B cell (primary cell): ENCODE results near the gene CFAP74. TPM values are rescaled to one million over a fixed set of nuclear protein-coding genes. Genes with fewer than 3 reads are reported as not detected.

Source experiments
- ATAC-seq: fragments of 200-7000 bp; cut with Tn5 transposase; one replicate; pipeline ENCODE4 v1.10.0; 2021; ENCODE audit warnings: low read depth, mild to moderate bottlenecking, moderate number of reproducible peaks, moderate library complexity
- CTCF ChIA-PET: fragments of 350-600 bp; sonication (Branson Sonifier 250); formaldehyde crosslinking; loops from one replicate; lab custom pipeline; 2021; ENCODE audit warnings: antibody characterized with exemption, inconsistent platforms; lab: Charles Lee
- POLR2A ChIA-PET: fragments of 350-600 bp; sonication (Branson Sonifier 250); formaldehyde crosslinking; loops from one replicate; lab custom pipeline; 2021; ENCODE audit warnings: antibody characterized with exemption; lab: Charles Lee
- DNase-seq: peaks from one replicate; pipeline ENCODE4 v3.0.0; 2013
- H2AFZ ChIP-seq: 2 replicates; pipeline ENCODE4 v1.6.1; 2012; ENCODE audit warnings: mild to moderate bottlenecking, low read depth, low read length; ENCODE audit not compliant: insufficient read depth, poor library complexity, severe bottlenecking
- H3K27ac ChIP-seq, 2 donors: 1 replicate in 1 of 2; 2 replicates in 1 of 2; pipeline ENCODE4 v1.5.1; 2012 to 2013; ENCODE audit warnings: low read length in 2 of 2, mild to moderate bottlenecking in 2 of 2, moderate library complexity in 1 of 2
- H3K27me3 ChIP-seq, 4 experiments: fragments of 200-600 bp in 1 of 4; sonication (generic) in 1 of 4; replicated peaks in 1 of 4; 1 replicate in 2 of 4; 2 replicates in 2 of 4; pipeline versions ENCODE4 v1.6.1 to v1.7.0; 2013 to 2016; ENCODE audit warnings: low read length in 3 of 4, mild to moderate bottlenecking in 2 of 4, mixed read lengths in 1 of 4, moderate library complexity in 1 of 4; ENCODE audit not compliant: insufficient read depth in 4 of 4, control insufficient read depth in 3 of 4; ENCODE audit errors: control extremely low read depth in 1 of 4
- H3K36me3 ChIP-seq, 2 experiments: replicated peaks in 1 of 2; 1 replicate in 1 of 2; 2 replicates in 1 of 2; pipeline versions ENCODE4 v1.6.1 to v1.7.1; 2013; ENCODE audit warnings: low read length in 1 of 2; ENCODE audit not compliant: insufficient read depth in 2 of 2, control insufficient read depth in 1 of 2; ENCODE audit errors: control extremely low read depth in 1 of 2, extremely low read depth in 1 of 2
- H3K4me1 ChIP-seq, 2 donors: fragments of 200-600 bp in 1 of 2; sonication (generic) in 1 of 2; 1 replicate in 1 of 2; 2 replicates in 1 of 2; pipeline versions ENCODE4 v1.5.1 to v1.6.1; 2013 to 2017; ENCODE audit warnings: low read length in 2 of 2; ENCODE audit not compliant: control insufficient read depth in 2 of 2, insufficient read depth in 2 of 2
- H3K4me2 ChIP-seq: replicated peaks from 2 replicates; pipeline ENCODE3; 2012; ENCODE audit warnings: mild to moderate bottlenecking, low read depth, low read length; ENCODE audit not compliant: poor library complexity, severe bottlenecking
- H3K4me3 ChIP-seq, 5 experiments: fragments of 200-600 bp in 1 of 5; sonication (generic) in 1 of 5; 1 replicate in 3 of 5; 2 replicates in 2 of 5; pipeline versions ENCODE4 v1.5.1 to v1.7.0; 2011 to 2016; ENCODE audit warnings: low read length in 4 of 5, mild to moderate bottlenecking in 4 of 5, low read depth in 2 of 5, control low read depth in 1 of 5, moderate library complexity in 1 of 5; ENCODE audit not compliant: insufficient read depth in 1 of 5; ENCODE audit errors: control extremely low read depth in 1 of 5, extremely low read depth in 1 of 5
- H3K79me2 ChIP-seq: fragments of 200-600 bp; sonication (generic); one replicate; pipeline ENCODE4 v1.6.0; 2016; ENCODE audit warnings: low read length; ENCODE audit not compliant: control insufficient read depth, insufficient read depth
- H3K9ac ChIP-seq: fragments of 200-600 bp; sonication (generic); 2 replicates; pipeline ENCODE4 v1.6.1; 2017; ENCODE audit warnings: mild to moderate bottlenecking, low read length, moderate library complexity
- H3K9me3 ChIP-seq, 3 donors: one replicate each; pipeline versions ENCODE4 v1.6.1 to v1.7.1; 2013; ENCODE audit warnings: low read length in 2 of 3; ENCODE audit not compliant: control insufficient read depth in 2 of 3, insufficient read depth in 1 of 3; ENCODE audit errors: control extremely low read depth in 1 of 3
- H4K20me1 ChIP-seq: 2 replicates; pipeline ENCODE4 v1.6.0; 2012; ENCODE audit warnings: mild to moderate bottlenecking, low read length; ENCODE audit not compliant: insufficient read depth, control insufficient read depth, poor library complexity, severe bottlenecking
- H3K27ac Mint-ChIP-seq: one replicate; pipeline ENCODE4 v1.8.0; 2021; ENCODE audit warnings: mixed read lengths
- H3K27me3 Mint-ChIP-seq: one replicate; pipeline ENCODE4 v1.8.0; 2021; ENCODE audit warnings: mixed read lengths
- H3K4me1 Mint-ChIP-seq: one replicate; pipeline ENCODE4 v1.8.0; 2021; ENCODE audit warnings: mixed read lengths
- H3K4me3 Mint-ChIP-seq: one replicate; pipeline ENCODE4 v1.8.0; 2021; ENCODE audit warnings: mixed read lengths
- H3K9me3 Mint-ChIP-seq: one replicate; pipeline ENCODE4 v1.8.0; 2022; ENCODE audit warnings: mixed read lengths; ENCODE audit not compliant: insufficient read depth
- CTCF ChIP-seq: fragments of 200-600 bp; IDR thresholded peaks from one replicate; pipeline ENCODE4 v1.8.0; 2022; ENCODE audit warnings: antibody characterized with exemption, mild to moderate bottlenecking
- EZH2 ChIP-seq: IDR thresholded peaks from 2 replicates; pipeline ENCODE4 v1.6.1; 2012; ENCODE audit warnings: borderline replicate concordance, low read depth, mild to moderate bottlenecking, moderate library complexity, low read length; ENCODE audit not compliant: insufficient read depth, poor library complexity, severe bottlenecking
- WGBS: methylation state at CpG from one replicate; pipeline ENCODE4 v1.1.5; 2013; ENCODE audit warnings: missing lambda C conversion rate; ENCODE audit not compliant: insufficient coverage; 5-methylcytosine and 5-hydroxymethylcytosine counted together
- intact Hi-C: fragments of 100-400 bp; cut with micrococcal nuclease; formaldehyde crosslinking; loops from one replicate; pipeline ENCODE4 v1.10.0; 2022
- polyA plus RNA-seq: library from polyadenylated mRNA; depleted of rRNA; stranded (reverse); fragments of >200 nt; gene quantifications from 2 replicates; pipeline ENCODE4 v1.2.3, GENCODE V29; 2012
- total RNA-seq, 2 donors: library from RNA; stranded (reverse); fragments of 120-200 nt in 1 of 2; gene quantifications; 1 replicate in 1 of 2; 2 replicates in 1 of 2; pipeline versions ENCODE4 v1.2.3 to v1.2.4, GENCODE V29; 2013 to 2022

The CFAP74 gene
- total and polyA plus RNA-seq, 2 donors (not counting 1 experiment from before 2014, with no cell fraction given), result not detected

- Histone ChIP-seq H2AFZ (no peak overlapping the region), H3K4me3 (no peak overlapping the region), H3K4me1 (peaks cover 15 to 20% of the 10 kb centered on the region in 2 donors), H3K36me3 (peaks cover 0 to 16% of the 10 kb centered on the region in 2 experiments), H3K9me3 (no peaks in the 10 kb centered on the region), H3K9ac (no peak overlapping the region), H3K27me3 (peaks cover 0 to 8% (median 4%) of the 10 kb centered on the region in 4 experiments), H3K27ac (no peak overlapping the region), H3K79me2 (peaks cover 25% of the 10 kb centered on the region), H3K4me2 (no peak overlapping the region), H4K20me1 (peaks cover 16% of the 10 kb centered on the region)
- WGBS, result 79% methylated on average over 9 of the region's 10 CpGs
- ChIA-PET CTCF (interaction anchor here (1.7 kb wide), 1 partner anchor 8 kb away, joined by 10 read pairs; no protein-coding TSS in a partner anchor), POLR2A (no interaction called here)
- intact Hi-C loops, result no loop called here
- ATAC-seq (no peak), DNase-seq (no peak)
- no peak for TF ChIP-seq CTCF
- TF ChIP-seq EZH2, result no peak
- Mint-ChIP-seq H3K4me1 (peaks cover 23% of the 10 kb centered on the region), H3K27ac (peak overlapping the region; percentile 64), H3K4me3 (peak overlapping the region; percentile 65), H3K9me3 (no peaks in the 10 kb centered on the region), H3K27me3 (peaks cover 3% of the 10 kb centered on the region)
Measured at GRCh38 chr1:2052756-2053155, 49.2 kb upstream of the CFAP74 start.

GRCh38 chr1:2052054-2052679 lies 48.6 kb upstream of the CFAP74 start:
- 92% methylated on average over 16 of the region's 16 CpGs for WGBS
- no peak overlapping the region for H3K9ac ChIP-seq
- peaks cover 0 to 13% of the 10 kb centered on the region in 2 experiments for H3K36me3 ChIP-seq
- H3K27ac ChIP-seq, result no peak overlapping the region
- TF ChIP-seq CTCF (no peak), EZH2 (no peak)
- intact Hi-C loops, result no loop called here
- no peak for ATAC-seq
- peak overlapping the region; percentile 77 for H3K4me3 Mint-ChIP-seq
- H4K20me1 ChIP-seq, result peaks cover 16% of the 10 kb centered on the region
- ChIA-PET CTCF (interaction anchor here (0.6 kb wide), 1 partner anchor 87 kb away, joined by 3 read pairs; no protein-coding TSS in a partner anchor), POLR2A (no interaction called here)
- no peak overlapping the region for H3K4me3 ChIP-seq
- no peaks in the 10 kb centered on the region for H3K9me3 Mint-ChIP-seq
- no peak overlapping the region for H2AFZ ChIP-seq
- no peaks in the 10 kb centered on the region for H3K9me3 ChIP-seq
- peaks cover 3% of the 10 kb centered on the region for H3K27me3 Mint-ChIP-seq
- H3K4me2 ChIP-seq, result peak overlapping the region; percentile 100
- H3K4me1 ChIP-seq, result peaks cover 15 to 20% of the 10 kb centered on the region in 2 donors
- peaks cover 25% of the 10 kb centered on the region for H3K79me2 ChIP-seq
- no peak for DNase-seq
- H3K4me1 Mint-ChIP-seq, result peaks cover 23% of the 10 kb centered on the region
- peak overlapping the region; percentile 64 for H3K27ac Mint-ChIP-seq
- peaks cover 0 to 14% (median 7%) of the 10 kb centered on the region in 4 experiments for H3K27me3 ChIP-seq
